ENCODE data around the gene NHSL1. TPM values are rescaled to one million over a fixed set of nuclear protein-coding genes. Genes with fewer than 3 reads are reported as not detected.

Gene NHSL1
- under 1 TPM; 0.14 to 0.73 TPM for total RNA-seq

- DNase-seq (ENCODE audit: low spot score) = no peak
- Mint-ChIP-seq H3K27me3 (peaks cover 17 to 39% of the 10 kb centered on the region in 2 donors), H3K27ac (no peak within 1 kb of the TSS), H3K4me3 (no peak within 1 kb of the TSS), H3K4me1 (ENCODE audit: low read depth in 2 of 2) (peaks cover 0 to 5% of the 10 kb centered on the region in 2 donors), H3K9me3 (no peaks in the 10 kb centered on the region), H3K36me3 (no peaks in the 10 kb centered on the region)
- ATAC-seq = no peak
Observed at GRCh38 chr6:138499303-138500018, at the start of gene NHSL1. NHSL1 (minus strand) TSS chr6:138499494; CDS start chr6:138499290, 204 bp downstream.

GRCh38 chr6:138546733-138547185 is 47.5 kb upstream of the NHSL1 start:
- H3K9me3 Mint-ChIP-seq = no peaks in the 10 kb centered on the region
- no peak overlapping the region for H3K27ac Mint-ChIP-seq
- no peaks in the 10 kb centered on the region for H3K36me3 Mint-ChIP-seq
- peaks cover 21 to 36% of the 10 kb centered on the region in 2 donors for H3K27me3 Mint-ChIP-seq
- no peak for DNase-seq (ENCODE audit: low spot score)
- peak; percentile 60 to 88 for ATAC-seq
- peaks cover 0 to 7% of the 10 kb centered on the region in 2 donors for H3K4me1 Mint-ChIP-seq (ENCODE audit: low read depth in 2 of 2)
- H3K4me3 Mint-ChIP-seq = no peak overlapping the region

- no peak overlapping the region for H3K27ac Mint-ChIP-seq
- H3K36me3 Mint-ChIP-seq = no peaks in the 10 kb centered on the region
- H3K27me3 Mint-ChIP-seq = peaks cover 19 to 36% of the 10 kb centered on the region in 2 donors
- DNase-seq (ENCODE audit: low spot score) = no peak
- ATAC-seq = peak in 1 of 2 donors; percentile 53
- no peaks in the 10 kb centered on the region for H3K9me3 Mint-ChIP-seq
- no peak overlapping the region for H3K4me3 Mint-ChIP-seq
- H3K4me1 Mint-ChIP-seq (ENCODE audit: low read depth in 2 of 2) = peaks cover 0 to 7% of the 10 kb centered on the region in 2 donors
Observed at GRCh38 chr6:138545621-138545980, 46.3 kb upstream of the NHSL1 start.

- ATAC-seq = no peak
- H3K4me3 Mint-ChIP-seq = no peak overlapping the region
- H3K36me3 Mint-ChIP-seq = no peaks in the 10 kb centered on the region
- DNase-seq (ENCODE audit: low spot score) = no peak
- H3K4me1 Mint-ChIP-seq (ENCODE audit: low read depth in 2 of 2) = peaks cover 0 to 7% of the 10 kb centered on the region in 2 donors
- H3K9me3 Mint-ChIP-seq = no peaks in the 10 kb centered on the region
- H3K27me3 Mint-ChIP-seq = peaks cover 17 to 33% of the 10 kb centered on the region in 2 donors
- no peak overlapping the region for H3K27ac Mint-ChIP-seq
Observed at GRCh38 chr6:138544501-138544900, 45.2 kb upstream of the NHSL1 start.

- DNase-seq (ENCODE audit: low spot score) = no peak
- no peak overlapping the region for H3K4me3 Mint-ChIP-seq
- no peak for ATAC-seq
- H3K27ac Mint-ChIP-seq = no peak overlapping the region
- no peaks in the 10 kb centered on the region for H3K9me3 Mint-ChIP-seq
- peaks cover 21 to 33% of the 10 kb centered on the region in 2 donors for H3K27me3 Mint-ChIP-seq
- H3K36me3 Mint-ChIP-seq = no peaks in the 10 kb centered on the region
- peaks cover 4 to 7% of the 10 kb centered on the region in 2 donors for H3K4me1 Mint-ChIP-seq (ENCODE audit: low read depth in 2 of 2)
Observed at GRCh38 chr6:138543657-138544056, 44.4 kb upstream of the NHSL1 start.

- peaks cover 4% of the 10 kb centered on the region in 2 donors for H3K4me1 Mint-ChIP-seq (ENCODE audit: low read depth in 2 of 2)
- H3K27ac Mint-ChIP-seq = no peak overlapping the region
- no peak overlapping the region for H3K4me3 Mint-ChIP-seq
- DNase-seq (ENCODE audit: low spot score) = no peak
- H3K27me3 Mint-ChIP-seq = peaks cover 20 to 33% of the 10 kb centered on the region in 2 donors
- H3K9me3 Mint-ChIP-seq = no peaks in the 10 kb centered on the region
- no peak for ATAC-seq
- H3K36me3 Mint-ChIP-seq = no peaks in the 10 kb centered on the region
Observed at GRCh38 chr6:138541823-138542481, 42.7 kb upstream of the NHSL1 start.

- peaks cover 24 to 31% of the 10 kb centered on the region in 2 donors for H3K27me3 Mint-ChIP-seq
- no peaks in the 10 kb centered on the region for H3K9me3 Mint-ChIP-seq
- DNase-seq (ENCODE audit: low spot score) (no peak), ATAC-seq (no peak)
- no peak overlapping the region for H3K4me3 Mint-ChIP-seq
- H3K4me1 Mint-ChIP-seq (ENCODE audit: low read depth in 2 of 2) = peaks cover 0 to 4% of the 10 kb centered on the region in 2 donors
- H3K36me3 Mint-ChIP-seq = no peaks in the 10 kb centered on the region
- no peak overlapping the region for H3K27ac Mint-ChIP-seq
Observed at GRCh38 chr6:138540468-138540867, 41.2 kb upstream of the NHSL1 start.

GRCh38 chr6:138539876-138540275 is 40.6 kb upstream of the NHSL1 start:
- no peaks in the 10 kb centered on the region for H3K36me3 Mint-ChIP-seq
- ATAC-seq (no peak), DNase-seq (ENCODE audit: low spot score) (no peak)
- no peaks in the 10 kb centered on the region for H3K9me3 Mint-ChIP-seq
- no peak overlapping the region for H3K4me3 Mint-ChIP-seq
- H3K27me3 Mint-ChIP-seq = peaks cover 24 to 29% of the 10 kb centered on the region in 2 donors
- H3K4me1 Mint-ChIP-seq (ENCODE audit: low read depth in 2 of 2) = peaks cover 0 to 4% of the 10 kb centered on the region in 2 donors
- no peak overlapping the region for H3K27ac Mint-ChIP-seq

GRCh38 chr6:138538390-138539031 is 39.2 kb upstream of the NHSL1 start:
- no peaks in the 10 kb centered on the region for H3K36me3 Mint-ChIP-seq
- ATAC-seq = no peak
- no peak overlapping the region for H3K4me3 Mint-ChIP-seq
- no peak for DNase-seq (ENCODE audit: low spot score)
- H3K27ac Mint-ChIP-seq = no peak overlapping the region
- peaks cover 19 to 22% of the 10 kb centered on the region in 2 donors for H3K27me3 Mint-ChIP-seq
- peaks cover 0 to 4% of the 10 kb centered on the region in 2 donors for H3K4me1 Mint-ChIP-seq (ENCODE audit: low read depth in 2 of 2)
- H3K9me3 Mint-ChIP-seq = no peaks in the 10 kb centered on the region

- H3K9me3 Mint-ChIP-seq = no peaks in the 10 kb centered on the region
- no peaks in the 10 kb centered on the region for H3K36me3 Mint-ChIP-seq
- no peak overlapping the region for H3K27ac Mint-ChIP-seq
- H3K4me1 Mint-ChIP-seq (ENCODE audit: low read depth in 2 of 2) = peaks cover 0 to 4% of the 10 kb centered on the region in 2 donors
- H3K4me3 Mint-ChIP-seq = no peak overlapping the region
- DNase-seq (ENCODE audit: low spot score) (no peak), ATAC-seq (no peak)
- peaks cover 22 to 29% of the 10 kb centered on the region in 2 donors for H3K27me3 Mint-ChIP-seq
Observed at GRCh38 chr6:138537106-138537505, 37.8 kb upstream of the NHSL1 start.

- no peak for ATAC-seq
- H3K36me3 Mint-ChIP-seq = no peaks in the 10 kb centered on the region
- no peaks in the 10 kb centered on the region for H3K9me3 Mint-ChIP-seq
- H3K27me3 Mint-ChIP-seq = peaks cover 28 to 35% of the 10 kb centered on the region in 2 donors
- H3K4me1 Mint-ChIP-seq (ENCODE audit: low read depth in 2 of 2) = peaks cover 0 to 4% of the 10 kb centered on the region in 2 donors
- no peak overlapping the region for H3K4me3 Mint-ChIP-seq
- DNase-seq (ENCODE audit: low spot score) = no peak
- H3K27ac Mint-ChIP-seq = no peak overlapping the region
Observed at GRCh38 chr6:138535728-138536455, 36.6 kb upstream of the NHSL1 start.

- Mint-ChIP-seq H3K4me1 (ENCODE audit: low read depth in 2 of 2) (no peaks in the 10 kb centered on the region), H3K4me3 (no peak overlapping the region), H3K9me3 (no peaks in the 10 kb centered on the region), H3K36me3 (no peaks in the 10 kb centered on the region), H3K27me3 (peaks cover 28 to 31% of the 10 kb centered on the region in 2 donors), H3K27ac (no peak overlapping the region)
- DNase-seq (ENCODE audit: low spot score) = no peak
- no peak for ATAC-seq
Observed at GRCh38 chr6:138533667-138534066, 34.4 kb upstream of the NHSL1 start.

- no peak overlapping the region for H3K4me3 Mint-ChIP-seq
- H3K27ac Mint-ChIP-seq = no peak overlapping the region
- no peak for ATAC-seq
- no peaks in the 10 kb centered on the region for H3K4me1 Mint-ChIP-seq (ENCODE audit: low read depth in 2 of 2)
- no peaks in the 10 kb centered on the region for H3K9me3 Mint-ChIP-seq
- no peak for DNase-seq (ENCODE audit: low spot score)
- peaks cover 34 to 40% of the 10 kb centered on the region in 2 donors for H3K27me3 Mint-ChIP-seq
- no peaks in the 10 kb centered on the region for H3K36me3 Mint-ChIP-seq
Observed at GRCh38 chr6:138531387-138531786, 32.1 kb upstream of the NHSL1 start.
